ENCODE data around the gene ETV6. TPM values are rescaled to one million over a fixed set of nuclear protein-coding genes. Genes with fewer than 3 reads are reported as not detected.

Gene ETV6
- total and polyA plus RNA-seq, 9 of the 15 experiments (the other 6 are each of a cell fraction or from before 2014, with no cell fraction given) = 0.81 to 12.7 (median 4.1) TPM

- Histone ChIP-seq H3K4me3 (no peak overlapping the region), H3K9me3 (replicated peaks; ENCODE audit: control insufficient read depth, insufficient read depth, low read depth, low read length) (no peaks in the 10 kb centered on the region), H3K27ac (ENCODE audit: extremely low read depth, low read depth, low read length) (no peak overlapping the region), H2AFZ (ENCODE audit: low read depth, low read length) (no peak overlapping the region), H3K9ac (ENCODE audit: insufficient read depth in 1 of 2, low read depth in 2 of 2, low read length in 2 of 2) (no peak overlapping the region), H3K79me2 (ENCODE audit: control insufficient read depth, insufficient read depth, low read length) (no peaks in the 10 kb centered on the region), H4K20me1 (replicated peaks; ENCODE audit: control insufficient read depth, insufficient read depth, low read length) (no peaks in the 10 kb centered on the region), H3K36me3 (ENCODE audit: control insufficient read depth, insufficient read depth, low read length) (no peaks in the 10 kb centered on the region), H3K9me1 (ENCODE audit: control insufficient read depth, insufficient read depth, low read length) (no peaks in the 10 kb centered on the region), H3K4me1 (replicated peaks in 1 of 2; ENCODE audit: control insufficient read depth in 2 of 2, insufficient read depth in 2 of 2, low read length in 2 of 2) (no peaks in the 10 kb centered on the region), H3K27me3 (ENCODE audit: control insufficient read depth in 2 of 2, insufficient read depth in 2 of 2, low read length in 2 of 2) (no peaks in the 10 kb centered on the region), H3K4me2 (ENCODE audit: insufficient read depth, low read length) (no peak overlapping the region)
- DNase-seq (ENCODE audit: extremely low read depth in 1 of 4, low spot score in 3 of 4) (no peak), FAIRE-seq (no peak), ATAC-seq (no peak)
- WGBS (ENCODE audit: insufficient coverage, low coverage, missing lambda C conversion rate) = 77% methylated on average over 6 of the region's 8 CpGs
- intact Hi-C loops (cut with micrococcal nuclease) = no loop called here
- no TSS peak for BruUV-seq (replicated peaks)
- in situ Hi-C loops (cut with MboI) = no loop called here
- POLR2A ChIA-PET = no interaction called here
- CTCF ChIA-PET (ENCODE audit: low intra/inter-chr PET ratio) = no interaction called here
- TF ChIP-seq CBX2 (IDR thresholded peaks at IDR 0.05; ENCODE audit: insufficient read depth, low read length, poor library complexity, severe bottlenecking) (no peak), ILF3 (IDR thresholded peaks at IDR 0.05; ENCODE audit: borderline replicate concordance) (no peak), SMAD3 (CRISPR knock-in tag; conservative IDR thresholded peaks at IDR 0.05) (no peak), SPI1 (IDR thresholded peaks at IDR 0.05; ENCODE audit: borderline replicate concordance, low read depth, low read length) (no peak), POLR3A (IDR thresholded peaks at IDR 0.05; ENCODE audit: borderline replicate concordance, extremely low read depth, insufficient read depth, insufficient read length) (no peak), MCM5 (IDR thresholded peaks at IDR 0.05; ENCODE audit: low read depth) (no peak), ZNF79 (CRISPR knock-in tag; IDR thresholded peaks at IDR 0.05; ENCODE audit: low read depth) (no peak), MAFF (IDR thresholded peaks at IDR 0.05; ENCODE audit: low read length) (no peak), ZNF586 (CRISPR knock-in tag; conservative IDR thresholded peaks at IDR 0.05) (no peak), CHAMP1 (IDR thresholded peaks at IDR 0.05) (no peak), E2F8 (IDR thresholded peaks at IDR 0.05; ENCODE audit: low read depth, partially characterized antibody) (no peak), NR4A1 (CRISPR knock-in tag; IDR thresholded peaks at IDR 0.05) (no peak), NR4A1 (tag; IDR thresholded peaks at IDR 0.05) (no peak), SREBF1 (IDR thresholded peaks at IDR 0.05; ENCODE audit: borderline replicate concordance, low read depth, low read length) (no peak), ZNF316 (IDR thresholded peaks at IDR 0.05) (no peak)
- TF ChIP-seq, protein P1, sequence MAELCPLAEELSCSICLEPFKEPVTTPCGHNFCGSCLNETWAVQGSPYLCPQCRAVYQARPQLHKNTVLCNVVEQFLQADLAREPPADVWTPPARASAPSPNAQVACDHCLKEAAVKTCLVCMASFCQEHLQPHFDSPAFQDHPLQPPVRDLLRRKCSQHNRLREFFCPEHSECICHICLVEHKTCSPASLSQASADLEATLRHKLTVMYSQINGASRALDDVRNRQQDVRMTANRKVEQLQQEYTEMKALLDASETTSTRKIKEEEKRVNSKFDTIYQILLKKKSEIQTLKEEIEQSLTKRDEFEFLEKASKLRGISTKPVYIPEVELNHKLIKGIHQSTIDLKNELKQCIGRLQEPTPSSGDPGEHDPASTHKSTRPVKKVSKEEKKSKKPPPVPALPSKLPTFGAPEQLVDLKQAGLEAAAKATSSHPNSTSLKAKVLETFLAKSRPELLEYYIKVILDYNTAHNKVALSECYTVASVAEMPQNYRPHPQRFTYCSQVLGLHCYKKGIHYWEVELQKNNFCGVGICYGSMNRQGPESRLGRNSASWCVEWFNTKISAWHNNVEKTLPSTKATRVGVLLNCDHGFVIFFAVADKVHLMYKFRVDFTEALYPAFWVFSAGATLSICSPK (IDR thresholded peaks at IDR 0.05; ENCODE audit: borderline replicate concordance) = no peak
These were observed 233.0 kb downstream of the ETV6 start for GRCh38 chr12:11882301-11883019.
